Measurements from ENCODE around the gene ACER3. TPM values are rescaled to one million over a fixed set of nuclear protein-coding genes. Genes with fewer than 3 reads are reported as not detected.

ACER3 gene
- polyA plus RNA-seq, 3 donors = 13.7 to 15.9 (median 15.4) TPM

GRCh38 chr11:77075425-77075905 is 214.7 kb downstream of the ACER3 start:
- DNase-seq (ENCODE audit: extremely low read depth in 1 of 11, low read depth in 9 of 11, low spot score in 4 of 11) = no peak

Other genes with a start within 250 kb of the ACER3 start
- 10 to 100 TPM; 58.5 to 65.6 (median 59.5) TPM for gene LRRC32, start 190.2 kb upstream of the ACER3 start, polyA plus RNA-seq (ENCODE audit: insufficient read length in 3 of 3)
- 10 to 100 TPM; 19.9 to 32.0 (median 24.5) TPM for gene TSKU, start 77.6 kb upstream of the ACER3 start, polyA plus RNA-seq (ENCODE audit: insufficient read length in 3 of 3)
- gene B3GNT6, start 173.5 kb downstream of the ACER3 start, polyA plus RNA-seq (ENCODE audit: insufficient read length in 3 of 3) = not detected
- 10 to 100 TPM; 23.1 to 27.8 (median 26.7) TPM for gene CAPN5, start 206.1 kb downstream of the ACER3 start, polyA plus RNA-seq (ENCODE audit: insufficient read length in 3 of 3)
- under 1 TPM in 2 of 3 donors, not detected in 1; 0.29 to 0.64 TPM for gene OMP, start 241.9 kb downstream of the ACER3 start, polyA plus RNA-seq (ENCODE audit: insufficient read length in 3 of 3)

Data from renal cortex interstitium (tissue), 11 donors.